GM12873 (cell line): ENCODE results near the gene GMEB2.
A peak's percentile ranks its signal among the peaks of the same experiment; 100 is the strongest.

Source experiments
- CTCF ChIP-seq: IDR thresholded peaks from 2 replicates; pipeline ENCODE4 v1.5.1; 2012; ENCODE audit warnings: low read depth, mild to moderate bottlenecking, moderate library complexity, low read length, control low read depth; ENCODE audit not compliant: insufficient read depth; ENCODE audit errors: missing control alignments

GMEB2 gene

DNA sequence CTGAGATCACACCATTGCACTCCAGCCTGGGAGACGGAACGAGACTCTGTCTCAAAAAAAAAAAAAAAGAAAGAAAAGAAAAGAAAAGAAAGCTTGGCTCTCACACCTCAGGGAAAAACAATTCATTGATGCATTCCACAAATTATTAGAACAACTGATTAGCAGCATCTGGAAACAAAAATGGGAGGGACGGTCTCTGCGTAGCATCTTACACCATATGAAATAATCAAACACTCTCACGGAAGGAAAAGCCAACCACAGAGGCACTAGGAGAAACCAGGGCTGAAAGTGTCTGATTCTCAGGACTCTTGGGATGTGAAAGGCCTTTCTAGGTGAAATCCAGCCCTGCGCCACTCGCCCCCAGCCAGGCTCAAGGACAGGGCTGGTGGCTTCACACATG lies 50.6 kb downstream of the GMEB2 start:
- no peak for TF ChIP-seq CTCF

DNA sequence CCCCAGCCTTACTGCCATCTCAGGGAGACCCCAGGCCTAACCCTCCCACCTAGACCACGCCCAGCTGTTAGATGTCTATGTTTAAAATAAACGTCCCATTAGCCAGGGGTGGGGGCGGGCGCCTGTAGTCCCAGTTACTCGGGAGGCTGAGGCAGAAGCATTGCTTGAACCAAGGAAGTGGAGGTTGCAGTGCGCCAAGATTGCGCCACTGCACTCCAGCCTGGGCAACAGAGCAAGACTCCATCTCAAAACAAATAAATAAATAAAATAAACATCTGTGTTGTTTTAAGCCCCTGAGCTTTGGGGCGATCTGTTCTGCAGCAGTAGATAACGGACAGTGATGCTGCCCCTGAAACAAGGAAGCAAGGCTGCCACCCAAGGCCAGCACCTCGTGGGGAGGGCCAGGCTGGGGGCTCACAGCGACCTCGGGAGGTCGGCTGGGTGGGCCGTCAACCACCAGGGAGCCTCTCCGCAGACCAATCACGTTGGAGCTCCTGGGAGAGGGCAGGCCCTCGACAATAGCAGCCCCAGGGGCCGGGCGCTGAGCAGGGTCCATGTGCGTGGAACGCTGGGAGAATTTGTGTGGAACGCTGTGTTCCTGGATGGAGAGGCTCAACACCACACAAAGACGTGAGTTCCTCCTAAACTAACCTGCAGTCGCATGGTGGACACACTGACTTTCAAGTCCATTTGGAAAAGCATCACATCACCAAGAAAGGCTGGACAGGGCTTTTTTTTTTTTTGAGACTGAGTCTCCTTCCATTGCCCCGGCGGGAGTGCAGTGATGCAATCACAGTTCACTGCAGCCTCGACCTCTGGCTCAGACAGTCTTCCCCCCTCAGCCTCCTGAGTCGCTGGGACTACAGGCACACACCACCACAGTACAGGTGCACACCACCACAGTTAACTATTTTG lies 51.8 kb downstream of the GMEB2 start:
- TF ChIP-seq CTCF, result no peak

DNA sequence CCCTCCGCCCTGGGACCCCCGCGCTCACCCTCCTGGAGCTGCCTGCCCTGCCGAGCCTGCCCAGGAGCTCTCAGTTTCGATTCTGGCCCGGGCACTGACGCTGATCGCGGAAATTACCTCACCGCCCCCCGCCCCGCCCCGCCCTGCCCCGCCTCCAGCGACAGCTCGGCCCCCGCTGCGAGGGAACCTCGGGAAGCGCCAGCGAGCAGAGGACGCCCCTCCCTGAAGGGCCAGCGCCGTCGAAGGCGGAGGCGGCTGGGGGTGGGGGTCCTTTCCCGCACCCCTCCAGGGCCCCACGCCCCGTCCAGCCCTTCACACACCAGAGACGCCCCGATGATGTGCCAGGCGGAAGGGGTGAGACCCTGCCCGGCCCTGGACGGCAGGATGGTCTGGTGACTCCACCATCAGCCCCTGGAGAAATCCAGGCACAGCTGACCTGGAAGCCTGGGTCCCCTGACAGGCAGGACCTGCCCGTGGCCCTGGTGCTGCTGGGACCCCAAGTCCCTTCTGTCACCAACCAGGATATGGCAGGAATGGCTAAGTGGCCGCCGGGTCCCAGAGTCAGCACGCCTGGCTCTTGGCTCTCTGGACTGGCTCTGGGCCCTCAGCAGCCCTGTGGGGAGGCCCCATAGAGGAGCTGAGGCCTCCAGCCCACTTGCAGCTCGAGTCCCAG lies 52.6 kb downstream of the GMEB2 start, which contains the start of gene HELZ2:
Gene HELZ2 (minus strand): TSS at position 84 of the 673 bp plus-strand sequence. CDS start 1,854 bp downstream, outside the sequence.
- TF ChIP-seq CTCF, result no peak

GRCh38 chr20:63573647-63574131 lies 53.2 kb downstream of the GMEB2 start:
- no peak for TF ChIP-seq CTCF

- peak; percentile 21 for TF ChIP-seq CTCF
Observed at GRCh38 chr20:63572788-63573646, 53.9 kb downstream of the GMEB2 start.

DNA sequence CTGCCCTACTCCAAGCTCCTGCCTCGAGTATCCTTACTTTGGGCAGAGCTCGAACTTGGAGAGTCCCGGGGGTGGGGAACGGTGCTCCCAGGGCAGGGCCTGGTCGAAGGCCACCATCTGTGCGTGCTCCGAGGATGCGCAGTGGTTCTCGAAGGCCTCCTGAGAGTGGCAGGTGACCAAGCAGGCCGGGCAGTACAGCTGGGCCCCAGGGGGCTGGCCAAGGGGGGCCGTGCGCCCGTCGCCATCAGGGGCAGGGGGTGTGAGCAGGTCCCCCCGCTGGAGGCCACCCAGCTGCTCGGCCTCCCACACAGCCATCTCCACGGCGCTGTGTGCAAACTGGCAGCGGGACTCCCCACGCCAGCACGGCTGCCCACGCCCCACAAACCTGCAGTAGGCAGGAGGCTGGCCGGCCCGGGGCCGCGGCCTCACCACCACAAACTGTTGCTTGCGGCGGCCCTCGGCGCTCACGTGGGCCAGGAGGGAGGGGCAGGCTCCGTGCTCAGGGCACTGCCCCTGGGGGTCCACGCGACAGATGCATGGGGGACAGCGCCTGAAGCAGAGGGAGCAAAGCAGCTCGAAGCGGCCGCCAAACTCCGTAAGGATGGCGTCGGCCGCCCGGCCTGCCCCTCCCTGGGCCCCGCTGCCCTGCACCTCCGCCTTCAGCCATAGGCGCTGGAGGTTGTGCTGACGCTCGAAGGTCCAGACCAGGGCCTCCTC lies 54.7 kb downstream of the GMEB2 start:
- TF ChIP-seq CTCF, result no peak
